ENCODE results near the gene ZNF503.

Gene ZNF503

DNA sequence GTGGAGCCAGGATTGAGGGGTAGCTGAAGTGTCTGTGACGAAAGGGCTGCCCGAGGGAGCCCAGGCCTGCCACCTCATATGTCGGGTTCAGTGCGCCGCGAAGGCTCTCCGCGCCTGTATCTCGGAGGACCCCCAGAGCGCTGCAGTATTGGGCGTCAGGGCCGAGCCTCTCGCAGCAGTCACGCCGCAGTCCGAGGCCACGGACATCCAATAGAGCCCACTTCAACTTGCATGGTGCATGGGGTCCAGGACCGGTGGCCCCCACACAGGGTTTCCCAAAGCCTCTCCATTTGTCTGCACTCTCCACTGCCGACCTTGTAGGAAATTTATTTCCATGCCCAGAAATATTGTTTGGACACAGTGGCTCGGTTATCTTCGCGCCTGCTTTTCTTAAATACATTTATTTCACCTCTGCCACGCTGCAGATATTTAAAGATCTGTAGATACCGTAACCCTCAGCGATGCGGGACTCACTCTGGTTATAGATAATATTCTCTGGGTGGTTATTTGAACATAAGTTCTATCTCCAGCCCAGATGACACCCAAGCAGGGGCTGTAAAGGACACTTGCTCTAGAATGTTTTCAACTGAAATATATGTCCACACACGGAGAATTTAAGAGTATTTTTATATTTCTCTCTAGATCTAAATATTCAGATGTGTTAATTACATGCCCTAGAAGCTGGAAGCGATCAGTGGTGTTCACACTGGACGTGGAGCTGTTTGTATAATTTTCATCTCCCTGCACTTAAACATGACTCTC, 5.1 kb upstream of the ZNF503 start:
- no peak for DNase-seq (ENCODE audit: low spot score)

DNA sequence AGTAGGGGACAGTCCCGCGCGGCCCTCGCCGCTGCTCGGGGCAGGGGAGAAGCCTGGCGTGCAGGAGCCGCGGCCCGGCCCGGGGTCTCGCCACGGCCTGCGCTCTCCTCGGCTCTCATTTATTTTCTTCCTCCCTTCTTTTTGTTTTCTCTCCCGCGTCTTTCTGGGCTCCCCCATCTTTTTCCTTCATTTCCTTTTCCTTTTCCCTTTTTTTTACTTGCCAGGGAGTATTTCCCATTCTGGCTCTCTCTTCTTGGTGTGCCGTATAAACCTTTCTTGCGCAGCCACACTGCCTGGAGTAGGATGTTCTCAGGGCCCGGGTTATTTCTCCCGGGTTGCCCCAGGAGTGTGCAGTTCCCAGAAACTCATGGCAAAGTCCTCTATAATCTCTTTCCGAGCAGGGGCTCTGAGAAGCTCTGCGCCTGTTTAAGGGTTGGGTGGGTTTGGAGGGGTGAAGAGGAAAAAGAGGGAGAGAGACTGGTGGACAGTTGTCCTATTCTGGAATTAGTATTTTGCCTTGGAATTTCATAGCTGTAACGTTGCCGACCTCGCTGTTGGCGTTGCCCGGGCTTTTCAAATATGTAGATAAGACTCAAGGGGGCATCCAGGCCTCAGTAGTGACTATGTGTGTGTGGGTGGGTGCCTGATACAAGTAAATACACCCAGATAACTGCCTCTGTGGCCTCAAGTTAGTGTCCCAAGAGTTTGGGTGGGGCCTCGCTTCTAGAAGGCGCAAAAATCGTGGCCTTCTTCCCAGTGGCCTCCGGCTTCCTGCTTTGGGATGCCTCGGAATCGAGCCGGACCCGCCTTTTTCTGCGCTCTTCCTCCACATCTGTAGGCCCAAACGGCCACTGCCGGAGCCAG, 4.3 kb upstream of the ZNF503 start:
- no peak for DNase-seq (ENCODE audit: low spot score)

DNA sequence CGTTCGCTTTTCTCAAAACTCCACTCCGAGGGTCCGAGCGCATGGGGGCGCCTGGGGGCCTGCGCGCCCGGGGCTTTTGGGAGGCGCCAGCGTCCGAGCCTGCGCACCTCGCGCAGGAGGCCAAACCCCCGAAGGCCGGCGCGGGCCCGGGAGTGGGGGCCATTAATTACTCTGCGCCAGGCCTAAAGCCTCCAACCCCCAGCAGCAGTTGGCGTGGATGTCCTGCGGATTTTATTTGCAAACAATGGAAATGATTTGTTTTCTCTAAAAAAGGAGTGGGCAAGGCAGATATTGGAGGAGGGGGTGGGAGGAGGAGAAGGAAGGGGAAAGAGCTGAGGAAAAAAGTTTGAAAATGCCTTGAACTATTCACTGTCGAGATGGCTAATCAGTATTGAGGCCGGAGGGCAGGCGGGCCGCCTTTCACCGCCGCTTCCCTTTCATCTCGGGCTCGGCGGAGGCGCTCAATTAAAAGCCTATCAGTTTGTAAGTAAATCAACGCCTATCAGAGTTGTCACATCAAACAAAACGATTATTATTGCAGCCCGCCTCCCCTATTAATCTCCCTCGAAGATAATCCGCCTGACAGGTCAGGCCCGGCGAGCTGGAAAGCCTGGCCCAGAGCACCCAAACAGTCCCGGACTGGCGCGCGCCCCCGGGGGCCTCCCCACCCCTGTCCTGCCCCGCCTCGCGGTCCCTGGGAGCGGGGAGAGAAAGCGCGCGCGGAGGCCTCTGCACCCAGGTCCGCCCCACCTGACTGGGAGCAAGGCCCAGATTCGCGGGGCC, 3.4 kb upstream of the ZNF503 start:
- DNase-seq (ENCODE audit: low spot score): peak; percentile 56

DNA sequence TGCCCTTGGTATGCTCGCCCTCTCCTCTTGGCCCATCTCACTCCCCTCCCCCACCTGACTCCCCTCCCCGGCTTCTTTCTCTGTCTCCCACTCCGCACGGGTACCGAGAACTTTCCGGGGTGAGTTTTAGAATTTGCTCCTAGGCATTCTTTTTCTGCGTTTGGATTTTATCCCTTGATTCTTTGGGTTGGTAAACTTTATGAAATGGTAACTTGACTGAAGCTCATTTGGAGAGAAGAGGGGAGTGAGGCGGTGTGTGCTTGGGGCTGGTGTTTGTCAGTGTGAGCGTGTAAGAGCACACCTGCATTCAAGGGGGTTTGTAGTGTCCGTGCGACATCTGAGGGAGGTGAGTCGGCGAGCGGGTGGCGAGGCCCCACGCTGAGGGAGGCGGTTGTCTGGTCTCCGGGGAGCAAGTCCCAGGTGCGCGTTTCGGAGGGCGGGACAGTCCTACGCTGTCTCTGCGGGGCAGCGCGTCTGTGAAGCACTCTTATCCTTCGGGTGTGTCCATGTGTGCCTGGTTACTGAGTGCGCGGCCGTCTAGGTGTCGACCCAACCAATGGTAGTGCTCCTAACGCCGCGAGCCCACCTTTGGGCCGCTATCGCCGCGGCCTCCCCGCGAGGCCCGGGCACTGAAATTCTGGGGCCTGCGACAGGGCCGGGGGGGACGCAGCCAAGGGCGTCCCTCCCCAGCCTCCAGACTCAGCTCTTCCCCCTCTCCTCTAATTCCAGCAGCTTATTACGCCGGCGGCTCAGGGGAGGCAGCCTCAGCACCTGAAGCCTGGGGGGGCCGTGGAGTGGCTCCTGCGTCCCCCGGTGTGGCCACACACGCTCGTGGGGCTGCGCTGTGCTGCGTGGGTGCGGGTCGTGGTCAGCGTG, 2.6 kb upstream of the ZNF503 start:
- DNase-seq (ENCODE audit: low spot score): no peak

DNA sequence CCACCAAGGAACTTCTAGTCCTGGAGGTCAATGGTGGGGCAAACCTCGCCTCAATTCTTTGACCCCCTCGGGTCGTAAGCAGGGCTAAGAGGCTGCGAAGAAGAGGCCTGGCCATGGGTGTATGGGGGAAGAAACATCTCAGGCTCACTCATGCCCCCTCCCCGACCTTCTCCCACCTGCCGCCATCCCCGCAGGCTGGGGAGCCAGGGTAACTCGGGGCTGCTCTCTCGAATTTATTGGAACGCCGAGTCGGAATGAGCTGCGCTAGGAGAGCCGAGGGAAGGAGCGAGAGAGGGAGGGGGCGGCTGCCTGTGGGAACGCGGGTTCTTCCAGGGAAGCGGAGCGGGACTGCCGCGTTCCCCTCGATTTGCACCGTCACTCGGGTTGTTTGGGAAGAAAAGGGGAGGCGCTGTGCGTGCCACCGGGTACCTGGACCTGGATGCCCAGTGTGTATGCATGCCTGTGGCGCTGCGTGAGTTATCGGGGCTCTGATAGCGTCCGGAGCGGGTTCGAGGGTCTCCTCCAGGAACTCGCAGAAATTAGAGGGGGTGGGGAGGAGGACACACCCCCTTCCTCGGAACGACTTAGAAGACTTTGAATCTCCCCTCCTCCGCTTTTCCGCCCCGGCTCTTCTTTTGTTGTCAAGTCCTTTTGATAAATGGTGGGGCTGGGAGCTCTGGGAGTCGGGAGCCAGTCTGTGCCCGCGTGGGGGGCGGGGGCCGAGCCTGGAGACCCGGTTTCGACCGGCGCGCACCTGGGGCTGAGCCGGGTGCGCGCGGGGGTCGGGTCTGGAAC, 1.8 kb upstream of the ZNF503 start:
- DNase-seq (ENCODE audit: low spot score): no peak

DNA sequence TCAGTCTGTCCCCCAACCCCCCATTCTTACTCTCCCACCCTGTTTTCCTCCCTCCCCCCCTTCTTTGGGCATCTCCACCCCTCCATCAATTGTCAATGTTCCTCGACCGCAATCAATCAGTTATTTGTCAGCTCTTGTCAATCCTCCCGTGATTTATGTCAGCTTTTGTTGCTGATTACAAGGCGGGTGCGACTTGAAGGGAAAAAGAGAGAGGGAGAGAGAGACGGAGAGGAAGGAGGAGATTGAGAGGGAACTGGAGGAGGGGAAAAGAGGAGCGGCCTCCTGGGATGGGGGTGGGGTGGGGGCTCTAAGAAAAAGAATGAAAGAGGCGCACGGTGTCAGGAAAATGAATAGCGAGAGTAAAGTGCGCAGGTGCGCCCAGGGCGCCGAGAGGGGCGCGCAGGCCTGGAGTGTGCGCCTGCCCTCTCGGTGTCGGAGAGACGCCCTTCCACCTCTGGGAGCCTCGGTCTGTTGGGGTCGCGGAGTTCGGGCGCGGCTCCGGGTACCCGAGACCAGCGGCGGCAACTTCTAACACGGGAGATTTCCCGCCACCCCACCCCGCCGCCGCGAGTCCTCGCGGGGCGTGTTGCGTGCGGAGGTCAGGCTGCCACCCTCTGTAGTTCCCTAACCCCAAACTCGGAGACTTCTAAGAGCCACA, 1.1 kb upstream of the ZNF503 start:
- DNase-seq (ENCODE audit: low spot score): no peak

DNA sequence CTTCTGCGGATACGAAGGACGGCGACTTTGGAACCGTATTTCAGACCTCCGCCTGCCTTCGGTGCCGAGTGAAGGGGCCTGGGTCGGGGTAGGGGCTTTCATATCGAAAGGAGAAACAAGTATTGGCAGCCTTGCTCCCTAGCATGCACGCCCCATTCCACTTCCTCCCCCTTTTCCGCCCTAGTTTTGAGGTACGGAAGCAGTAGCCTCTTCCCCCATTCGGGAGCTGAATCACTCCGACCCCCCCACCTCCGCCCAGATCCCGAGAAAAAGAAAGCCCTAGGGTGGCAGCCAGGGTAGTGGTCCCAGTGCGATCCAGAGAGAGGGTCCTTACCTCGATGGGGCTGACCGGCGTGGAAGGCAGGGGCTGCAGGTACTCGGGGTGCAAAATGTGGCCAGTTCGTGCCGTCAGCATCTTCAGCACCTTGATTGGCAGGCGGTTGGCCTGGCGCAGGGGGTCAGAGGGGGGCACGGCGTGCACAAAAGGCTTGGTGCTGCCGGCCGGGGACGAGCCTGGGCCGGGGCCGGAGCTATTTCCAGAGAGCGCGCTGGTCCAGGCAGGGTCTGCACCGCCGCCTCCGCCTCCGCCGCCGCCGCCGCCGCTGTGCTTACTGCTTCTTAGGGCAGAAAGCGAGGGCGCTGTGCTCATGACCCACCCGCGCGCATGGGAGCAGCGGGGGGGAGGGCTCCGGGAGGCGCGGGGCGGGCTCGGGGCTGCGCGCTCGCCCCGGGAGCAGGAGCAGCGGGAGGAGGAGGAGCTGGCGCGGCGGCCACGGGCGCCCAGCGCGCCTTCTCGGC, 594 bp downstream of the ZNF503 start:
- no peak for DNase-seq (ENCODE audit: low spot score)

DNA sequence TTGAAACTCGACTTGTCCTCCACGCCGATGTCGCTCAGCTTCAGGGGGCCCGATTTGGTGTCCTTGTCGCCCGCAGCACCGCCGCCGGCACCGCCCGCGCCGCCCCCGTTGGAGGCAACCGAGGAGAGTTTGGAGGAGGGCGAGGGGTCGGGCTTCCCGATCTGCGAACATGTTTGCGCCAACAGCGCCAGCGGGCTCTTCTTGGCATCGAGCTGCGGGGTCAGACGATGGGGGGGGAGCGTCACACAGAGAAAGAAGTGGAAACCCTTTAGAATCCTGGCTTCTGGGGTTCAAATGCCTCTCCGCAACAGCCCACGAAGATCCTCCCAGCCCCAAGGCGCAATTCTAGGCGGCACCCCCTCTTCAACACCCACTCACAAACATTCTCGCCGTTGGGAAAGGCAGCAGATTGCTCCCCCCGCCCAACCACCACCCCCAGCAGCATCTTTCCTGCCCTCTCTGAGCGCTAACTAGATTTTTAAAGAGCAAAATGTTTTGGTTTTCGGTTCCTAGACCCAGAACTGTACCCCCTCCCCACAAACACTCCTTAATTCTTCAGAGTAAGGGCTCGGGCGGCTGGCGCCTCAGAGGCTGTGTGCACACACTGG, 1.3 kb downstream of the ZNF503 start:
- DNase-seq (ENCODE audit: low spot score): no peak

DNA sequence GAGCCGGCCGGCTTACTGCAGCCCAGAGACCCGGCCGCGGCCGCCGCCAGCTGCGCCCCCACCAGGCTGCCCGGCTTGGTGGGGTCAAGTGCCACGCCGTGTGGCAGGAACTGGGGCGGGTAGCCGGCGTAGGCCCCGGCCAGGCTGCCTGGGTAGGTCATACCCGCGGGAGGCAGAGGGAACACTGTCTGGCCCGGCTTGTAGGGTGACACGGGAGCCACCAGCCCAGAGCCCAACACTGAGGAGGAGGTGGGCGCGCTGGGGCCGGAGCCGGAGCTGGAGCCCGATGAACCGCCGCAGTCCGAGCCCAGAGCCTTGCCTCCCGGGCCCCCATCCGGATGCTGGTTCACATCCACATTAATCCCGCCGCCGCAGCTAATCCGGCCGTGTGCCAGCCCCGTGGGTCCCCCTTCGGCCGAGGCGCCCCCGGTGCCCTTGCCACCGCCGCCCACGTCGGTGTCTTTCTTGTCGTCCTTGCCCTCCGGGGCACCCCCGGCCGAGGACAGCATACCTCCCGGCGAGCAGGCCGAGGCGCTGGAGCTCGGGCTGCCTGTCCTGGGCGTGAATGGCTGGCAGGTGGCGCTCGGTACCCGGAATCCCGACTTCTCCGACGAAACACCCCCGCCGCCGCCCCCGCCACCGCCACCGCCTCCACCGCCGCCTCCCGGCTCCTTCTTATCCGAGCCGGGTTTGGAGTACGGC, 2.0 kb downstream of the ZNF503 start:
- DNase-seq (ENCODE audit: low spot score): peak; percentile 67

DNA sequence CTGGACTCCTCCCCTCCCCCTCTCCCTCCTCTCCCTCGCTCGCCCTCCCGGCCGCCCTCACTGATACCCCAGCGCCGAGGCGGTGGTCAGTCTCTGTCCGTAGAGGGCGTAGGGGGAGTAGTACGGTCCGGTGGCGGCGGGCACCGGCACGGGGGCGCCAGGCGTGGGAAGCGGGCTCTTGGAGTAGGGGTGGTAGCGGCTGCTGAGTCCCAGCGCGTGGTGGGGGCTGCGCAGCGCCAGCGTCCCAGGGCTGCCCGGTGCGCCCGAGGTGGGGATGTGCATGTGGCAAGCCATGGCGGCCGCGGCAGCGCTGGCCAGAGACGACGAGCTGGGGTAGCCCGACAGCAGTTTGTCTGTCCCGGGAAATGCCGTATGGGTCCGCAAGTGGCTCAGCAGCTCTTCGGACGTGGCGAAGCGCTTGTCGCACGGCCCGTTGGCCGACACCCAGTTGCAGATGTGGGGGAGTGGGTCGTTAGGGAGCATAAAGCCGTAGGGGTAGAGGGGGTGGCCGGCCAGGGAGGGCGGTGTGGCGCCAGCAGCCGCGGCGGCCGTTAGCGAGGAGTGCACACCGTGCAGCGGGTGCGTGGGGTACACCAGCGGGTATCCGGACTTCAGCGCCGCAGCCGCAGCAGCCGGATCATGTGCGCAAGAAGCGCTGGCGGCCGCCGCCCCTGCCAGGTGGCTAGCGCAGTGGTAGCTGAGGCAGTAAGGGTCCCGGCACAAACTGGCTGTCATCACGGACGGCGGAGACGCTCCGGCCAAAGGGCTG, 2.7 kb downstream of the ZNF503 start:
- no peak for DNase-seq (ENCODE audit: low spot score)

DNA sequence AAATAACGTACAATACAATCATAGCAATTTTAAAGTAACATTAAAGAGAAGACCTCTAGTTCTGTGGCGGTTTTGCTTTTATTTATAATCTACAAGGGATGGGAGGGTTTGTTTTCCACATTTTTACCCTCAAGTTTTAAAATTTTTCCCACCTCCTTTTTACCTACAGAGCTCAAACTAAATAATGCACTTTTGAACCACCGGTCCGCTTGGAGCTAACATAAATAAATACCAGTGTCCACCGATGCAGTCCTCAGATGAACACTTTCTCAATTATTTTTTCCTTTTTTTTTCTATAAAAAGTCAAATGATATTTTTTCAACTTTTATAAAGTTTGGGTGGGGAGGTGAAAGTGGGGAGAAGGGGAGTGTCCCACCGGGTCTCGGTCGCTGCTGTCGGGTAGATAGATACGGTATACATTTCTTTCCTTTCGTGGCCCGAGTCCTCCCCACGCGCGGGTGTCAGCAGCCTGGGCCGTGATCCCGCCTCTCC, 3.3 kb downstream of the ZNF503 start:
- no peak for DNase-seq (ENCODE audit: low spot score)

DNA sequence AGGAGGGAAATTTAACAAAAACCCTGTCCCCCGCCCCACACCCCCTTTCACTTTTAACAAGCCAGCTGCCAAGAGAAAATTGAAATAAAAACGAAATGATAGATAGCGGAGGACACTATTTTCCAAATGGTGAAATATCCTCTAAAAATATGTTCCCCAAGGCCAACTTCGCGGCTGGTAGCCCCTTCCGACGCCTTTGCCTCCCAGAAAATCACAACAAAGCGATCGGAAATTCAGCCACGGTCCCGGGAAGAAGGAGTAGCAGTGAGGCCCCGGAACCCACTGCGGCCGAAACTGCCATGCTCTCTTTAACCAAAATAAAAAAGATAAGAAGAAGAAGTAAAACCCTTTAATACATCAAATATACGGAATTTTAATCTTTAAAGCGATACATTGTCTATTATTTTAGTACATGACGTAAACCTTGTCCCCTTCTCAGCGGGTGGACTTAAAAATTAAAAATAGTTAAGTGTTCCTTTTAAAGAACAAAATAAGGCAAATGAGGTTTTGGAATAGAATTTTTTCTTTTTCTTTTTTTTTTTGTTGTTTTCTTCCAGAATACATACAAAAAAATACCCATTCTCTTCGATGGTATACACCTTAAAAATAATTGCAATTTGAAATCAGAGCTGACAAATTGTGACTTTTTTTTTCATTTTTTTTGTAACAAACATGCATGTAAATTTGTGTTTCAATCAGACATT, 3.9 kb downstream of the ZNF503 start:
- no peak for DNase-seq (ENCODE audit: low spot score)

DNA sequence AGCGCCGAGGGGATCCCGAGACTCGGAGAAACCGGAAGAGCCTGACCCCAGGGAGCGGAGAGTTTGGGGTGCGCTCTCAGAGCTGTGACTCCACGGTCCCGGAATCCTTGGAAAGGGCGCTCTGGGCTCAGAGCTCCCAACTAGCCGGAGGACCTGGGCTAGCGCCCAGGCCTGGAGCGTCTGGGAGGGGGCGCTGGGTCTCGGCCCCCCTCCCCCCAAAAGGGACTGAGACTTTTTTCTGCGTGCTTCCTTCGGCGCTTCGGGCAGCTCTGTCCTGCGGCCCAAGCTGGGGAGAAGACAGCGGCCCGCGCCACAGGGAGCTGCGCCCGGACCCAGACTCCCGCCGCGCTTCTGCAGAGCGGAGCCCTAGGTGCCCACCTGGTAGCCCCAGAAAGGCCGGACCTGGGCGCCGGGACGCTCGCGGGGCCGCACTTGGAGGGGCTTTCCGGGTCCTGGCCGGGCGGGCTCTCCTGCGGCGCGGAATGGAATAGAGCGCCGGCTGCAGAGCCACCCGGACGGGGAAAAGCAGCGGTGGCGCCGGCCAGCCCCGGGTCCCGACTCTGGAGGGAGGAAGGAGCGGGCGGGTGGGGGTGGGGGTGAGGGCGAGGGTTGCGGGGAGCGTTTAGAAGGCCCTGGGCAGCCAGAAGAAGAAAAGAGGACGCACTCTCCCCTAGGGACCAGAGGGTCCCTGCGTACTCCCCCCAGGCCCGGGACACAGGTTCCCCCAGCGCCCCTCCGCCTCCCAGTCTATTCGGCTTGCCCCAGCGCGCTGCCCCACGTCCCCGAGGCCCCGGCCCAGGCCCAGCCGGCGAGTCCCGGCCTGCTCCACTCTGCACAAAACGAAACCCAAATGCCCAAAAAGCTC, 4.7 kb downstream of the ZNF503 start:
- DNase-seq (ENCODE audit: low spot score): no peak

DNA sequence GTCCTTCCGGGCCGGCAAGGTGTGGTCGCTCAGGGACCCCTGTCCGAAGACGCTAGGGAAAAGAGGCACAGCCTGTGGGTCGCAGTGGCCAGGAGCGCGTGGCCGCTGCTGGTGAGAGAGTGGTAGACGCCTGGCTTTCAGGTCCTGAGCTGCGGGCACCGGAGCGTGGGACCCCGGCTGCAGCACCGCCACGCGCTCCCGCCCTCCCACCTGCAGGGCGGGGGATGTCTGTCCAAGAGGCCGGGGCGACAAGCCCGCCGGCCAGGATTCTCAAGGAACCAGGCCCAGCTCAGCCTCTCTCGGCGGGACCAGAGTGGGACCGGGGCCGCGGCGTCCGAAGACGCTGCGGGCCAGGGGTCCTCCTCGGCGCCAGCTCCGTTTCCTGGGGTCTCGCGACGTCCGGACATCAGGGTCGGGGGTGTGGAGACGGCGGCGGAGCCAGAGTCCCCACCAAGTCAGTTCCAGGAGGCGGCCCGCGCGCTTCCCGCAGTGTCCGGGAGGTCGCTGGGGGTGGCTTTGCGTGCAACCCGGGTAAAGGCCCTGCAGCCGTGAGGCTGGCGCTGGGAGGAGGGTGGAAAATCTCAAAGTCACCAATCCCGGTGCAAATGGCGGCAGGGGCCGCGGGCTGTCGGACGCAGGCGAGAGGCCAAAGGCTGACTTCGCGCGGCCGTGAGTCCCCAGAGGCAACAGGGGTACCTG, 5.5 kb downstream of the ZNF503 start:
- no peak for DNase-seq (ENCODE audit: low spot score)

Measured in D341Med (cell line).